Astrocyte (in vitro differentiated cells and primary cell): ENCODE measurements around the gene NELFA. TPM values are rescaled to one million over a fixed set of nuclear protein-coding genes. Genes with fewer than 3 reads are reported as not detected.
A peak's percentile ranks its signal among the peaks of the same experiment; 100 is the strongest.

Experiments
- DNase-seq: peaks from one replicate; pipeline ENCODE4 v3.0.0-alpha.2; 2010; ENCODE audit warnings: low read depth
- FAIRE-seq: peaks from 2 replicates; lab custom pipeline; 2011; peaks lifted over from hg19 to GRCh38; lab: Jason Lieb, UNC
- H2AFZ ChIP-seq: 2 replicates; pipeline ENCODE4 v1.6.0; 2012; ENCODE audit warnings: low read depth, low read length, inconsistent platforms
- H3K27ac ChIP-seq: 2 replicates; pipeline ENCODE4 v1.5.1; 2011; ENCODE audit warnings: low read depth, low read length, inconsistent platforms
- H3K27me3 ChIP-seq: 2 replicates; pipeline ENCODE4 v1.6.0; 2011; ENCODE audit warnings: low read length, inconsistent platforms; ENCODE audit not compliant: insufficient read depth
- H3K36me3 ChIP-seq: 2 replicates; pipeline ENCODE4 v1.5.1; 2011; ENCODE audit warnings: low read length, inconsistent platforms; ENCODE audit not compliant: insufficient read depth
- H3K4me1 ChIP-seq: 2 replicates; pipeline ENCODE4 v1.5.1; 2011; ENCODE audit warnings: low read length, inconsistent platforms; ENCODE audit not compliant: insufficient read depth
- H3K4me2 ChIP-seq: 2 replicates; pipeline ENCODE4 v1.6.0; 2012; ENCODE audit warnings: low read length, inconsistent platforms
- H3K4me3 ChIP-seq: 2 replicates; pipeline ENCODE4 v1.5.1; 2011; ENCODE audit warnings: low read depth, mild to moderate bottlenecking, low read length, inconsistent platforms; ENCODE audit not compliant: insufficient read depth
- H3K79me2 ChIP-seq: 2 replicates; pipeline ENCODE4 v1.6.0; 2012; ENCODE audit warnings: mild to moderate bottlenecking, low read length, inconsistent platforms; ENCODE audit not compliant: insufficient read depth
- H3K9ac ChIP-seq: 2 replicates; pipeline ENCODE4 v1.6.0; 2012; ENCODE audit warnings: mild to moderate bottlenecking, low read length, inconsistent platforms
- H3K9me3 ChIP-seq: 2 replicates; pipeline ENCODE4 v1.5.1; 2012; ENCODE audit warnings: low read depth, mild to moderate bottlenecking, low read length, inconsistent platforms; ENCODE audit not compliant: insufficient read depth
- H4K20me1 ChIP-seq: 2 replicates; pipeline ENCODE4 v1.6.0; 2012; ENCODE audit warnings: low read length, inconsistent platforms; ENCODE audit not compliant: insufficient read depth
- H3K27ac Mint-ChIP-seq: one replicate; pipeline ENCODE4 v1.8.0; 2021; ENCODE audit warnings: mild to moderate bottlenecking, mixed read lengths; ENCODE audit not compliant: unreplicated experiment
- H3K27me3 Mint-ChIP-seq: one replicate; pipeline ENCODE4 v1.8.0; 2021; ENCODE audit warnings: low read depth, mixed read lengths; ENCODE audit not compliant: unreplicated experiment
- H3K36me3 Mint-ChIP-seq: one replicate; pipeline ENCODE4 v1.8.0; 2021; ENCODE audit warnings: low read depth, mixed read lengths; ENCODE audit not compliant: unreplicated experiment
- H3K4me1 Mint-ChIP-seq: one replicate; pipeline ENCODE4 v1.8.0; 2021; ENCODE audit warnings: low read depth, mixed read lengths; ENCODE audit not compliant: unreplicated experiment
- H3K4me3 Mint-ChIP-seq: one replicate; pipeline ENCODE4 v1.8.0; 2021; ENCODE audit warnings: mild to moderate bottlenecking, moderate library complexity, mixed read lengths; ENCODE audit not compliant: unreplicated experiment
- H3K9me3 Mint-ChIP-seq: one replicate; pipeline ENCODE4 v1.8.0; 2021; ENCODE audit warnings: mild to moderate bottlenecking, mixed read lengths; ENCODE audit not compliant: unreplicated experiment
- EZH2 ChIP-seq: IDR thresholded peaks from 2 replicates; pipeline ENCODE4 v1.6.1; 2012; ENCODE audit warnings: mild to moderate bottlenecking, low read length, inconsistent platforms; ENCODE audit not compliant: insufficient read depth
- total RNA-seq: library from RNA; stranded (reverse); gene quantifications from 2 replicates; pipeline ENCODE4 v1.2.1, GENCODE V29; 2021
- TF ChIP-seq, protein P1 (sequence below): IDR thresholded peaks from 2 replicates; pipeline ENCODE4 v1.5.1; 2011; ENCODE audit warnings: low read depth, mild to moderate bottlenecking, inconsistent platforms, low read length, moderate library complexity; ENCODE audit not compliant: insufficient read depth

NELFA gene
- total RNA-seq, 1 donor from 2014 or later: 24.5 TPM

DNA sequence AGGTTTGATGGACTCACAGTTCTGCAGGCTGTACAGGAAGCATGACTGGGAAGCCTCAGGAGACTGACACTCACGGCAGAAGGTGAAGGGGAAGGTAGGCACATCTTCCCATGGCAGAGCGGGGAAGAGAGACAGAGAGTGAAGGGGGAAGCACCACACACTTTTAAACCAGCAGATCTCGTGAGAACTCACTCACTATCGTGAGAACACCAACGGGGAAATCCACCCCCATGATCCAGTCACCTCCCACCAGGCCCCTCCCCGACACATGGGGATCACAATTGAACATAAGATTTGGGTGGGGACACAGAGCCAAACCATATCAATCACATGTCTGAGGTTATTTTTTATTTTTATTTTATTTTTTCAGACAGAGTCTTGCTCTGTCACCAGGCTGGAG lies 45.4 kb upstream of the NELFA start:
- no peaks in the 10 kb centered on the region for H4K20me1 ChIP-seq
- no peak overlapping the region for H3K4me2 ChIP-seq
- H3K4me3 ChIP-seq: no peak overlapping the region
- H2AFZ ChIP-seq: no peak overlapping the region
- Mint-ChIP-seq H3K27me3 (peaks cover 52% of the 10 kb centered on the region), H3K4me1 (no peaks in the 10 kb centered on the region), H3K27ac (peak overlapping the region; percentile 48), H3K36me3 (no peaks in the 10 kb centered on the region), H3K4me3 (no peak overlapping the region), H3K9me3 (no peaks in the 10 kb centered on the region)
- no peak overlapping the region for H3K27ac ChIP-seq
- H3K9me3 ChIP-seq: no peaks in the 10 kb centered on the region
- H3K27me3 ChIP-seq: peaks cover 33% of the 10 kb centered on the region
- no peaks in the 10 kb centered on the region for H3K4me1 ChIP-seq
- no peak for FAIRE-seq
- H3K36me3 ChIP-seq: no peaks in the 10 kb centered on the region
- no peaks in the 10 kb centered on the region for H3K79me2 ChIP-seq
- no peak for DNase-seq
- no peak overlapping the region for H3K9ac ChIP-seq
- TF ChIP-seq, protein P1, sequence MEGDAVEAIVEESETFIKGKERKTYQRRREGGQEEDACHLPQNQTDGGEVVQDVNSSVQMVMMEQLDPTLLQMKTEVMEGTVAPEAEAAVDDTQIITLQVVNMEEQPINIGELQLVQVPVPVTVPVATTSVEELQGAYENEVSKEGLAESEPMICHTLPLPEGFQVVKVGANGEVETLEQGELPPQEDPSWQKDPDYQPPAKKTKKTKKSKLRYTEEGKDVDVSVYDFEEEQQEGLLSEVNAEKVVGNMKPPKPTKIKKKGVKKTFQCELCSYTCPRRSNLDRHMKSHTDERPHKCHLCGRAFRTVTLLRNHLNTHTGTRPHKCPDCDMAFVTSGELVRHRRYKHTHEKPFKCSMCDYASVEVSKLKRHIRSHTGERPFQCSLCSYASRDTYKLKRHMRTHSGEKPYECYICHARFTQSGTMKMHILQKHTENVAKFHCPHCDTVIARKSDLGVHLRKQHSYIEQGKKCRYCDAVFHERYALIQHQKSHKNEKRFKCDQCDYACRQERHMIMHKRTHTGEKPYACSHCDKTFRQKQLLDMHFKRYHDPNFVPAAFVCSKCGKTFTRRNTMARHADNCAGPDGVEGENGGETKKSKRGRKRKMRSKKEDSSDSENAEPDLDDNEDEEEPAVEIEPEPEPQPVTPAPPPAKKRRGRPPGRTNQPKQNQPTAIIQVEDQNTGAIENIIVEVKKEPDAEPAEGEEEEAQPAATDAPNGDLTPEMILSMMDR: no peak
- TF ChIP-seq EZH2: no peak

DNA sequence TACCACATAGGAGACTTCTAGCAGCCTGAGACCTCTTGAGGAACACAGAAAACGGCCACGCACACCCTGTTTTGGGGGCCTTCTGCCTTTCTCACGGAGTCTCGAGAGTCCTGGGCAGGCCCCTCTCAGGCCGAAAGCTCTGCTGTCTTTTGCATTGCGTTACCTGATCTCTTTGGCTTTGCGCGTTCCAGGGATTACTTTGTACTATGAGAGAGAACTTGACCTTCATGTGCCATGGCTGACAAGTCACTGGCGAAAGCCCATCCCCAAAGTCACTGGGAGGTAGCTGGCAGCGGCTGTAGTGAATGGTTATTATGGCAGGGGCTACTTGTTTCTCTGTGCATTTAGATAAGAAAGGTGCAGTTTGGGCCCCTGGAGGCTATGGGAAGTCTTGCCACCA lies 42.3 kb upstream of the NELFA start:
- H3K9me3 Mint-ChIP-seq: no peaks in the 10 kb centered on the region
- no peaks in the 10 kb centered on the region for H3K36me3 Mint-ChIP-seq
- no peak overlapping the region for H3K9ac ChIP-seq
- no peak overlapping the region for H3K4me3 ChIP-seq
- DNase-seq (no peak), FAIRE-seq (no peak)
- H3K27me3 Mint-ChIP-seq: peaks cover 43% of the 10 kb centered on the region
- H3K27ac ChIP-seq: no peak overlapping the region
- H3K27ac Mint-ChIP-seq: no peak overlapping the region
- H3K36me3 ChIP-seq: no peaks in the 10 kb centered on the region
- H3K9me3 ChIP-seq: no peaks in the 10 kb centered on the region
- TF ChIP-seq, protein P1: no peak
- no peak for TF ChIP-seq EZH2
- peaks cover 18% of the 10 kb centered on the region for H3K27me3 ChIP-seq
- H3K79me2 ChIP-seq: no peaks in the 10 kb centered on the region
- H3K4me3 Mint-ChIP-seq: no peak overlapping the region
- no peaks in the 10 kb centered on the region for H3K4me1 ChIP-seq
- H3K4me2 ChIP-seq: no peak overlapping the region
- no peaks in the 10 kb centered on the region for H3K4me1 Mint-ChIP-seq
- H2AFZ ChIP-seq: no peak overlapping the region
- no peaks in the 10 kb centered on the region for H4K20me1 ChIP-seq

DNA sequence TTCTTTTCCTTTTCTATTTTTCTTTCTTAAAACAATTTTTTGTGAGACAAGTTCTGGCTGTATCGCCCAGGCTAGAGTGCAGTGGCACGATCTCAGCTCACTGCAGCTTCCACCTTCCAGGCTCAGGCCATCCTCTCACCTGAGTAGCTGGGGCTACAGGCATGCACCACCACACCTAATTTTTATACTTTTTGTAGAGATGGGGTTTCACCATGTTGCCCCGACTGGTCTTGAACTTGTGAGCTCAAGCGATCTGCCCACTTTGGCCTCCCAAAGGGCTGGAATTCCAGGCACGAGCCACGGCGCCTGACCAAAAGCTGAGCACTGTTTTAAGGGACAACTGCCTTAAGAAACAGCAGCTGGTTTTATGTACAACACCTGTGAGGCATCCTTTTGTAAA lies 41.0 kb upstream of the NELFA start:
- Mint-ChIP-seq H3K36me3 (no peaks in the 10 kb centered on the region), H3K4me3 (no peak overlapping the region), H3K27ac (no peak overlapping the region), H3K9me3 (no peaks in the 10 kb centered on the region), H3K27me3 (peaks cover 38% of the 10 kb centered on the region), H3K4me1 (no peaks in the 10 kb centered on the region)
- DNase-seq (no peak), FAIRE-seq (no peak)
- H3K4me2 ChIP-seq: no peak overlapping the region
- H3K27me3 ChIP-seq: peaks cover 18% of the 10 kb centered on the region
- no peaks in the 10 kb centered on the region for H4K20me1 ChIP-seq
- H3K9ac ChIP-seq: no peak overlapping the region
- H2AFZ ChIP-seq: no peak overlapping the region
- no peaks in the 10 kb centered on the region for H3K79me2 ChIP-seq
- no peak overlapping the region for H3K4me3 ChIP-seq
- no peak for TF ChIP-seq EZH2
- TF ChIP-seq, protein P1: no peak
- no peaks in the 10 kb centered on the region for H3K9me3 ChIP-seq
- no peaks in the 10 kb centered on the region for H3K4me1 ChIP-seq
- no peaks in the 10 kb centered on the region for H3K36me3 ChIP-seq
- H3K27ac ChIP-seq: no peak overlapping the region
